Activated CD4-positive, alpha-beta T cell treated with anti-CD3 and anti-CD28 coated beads, Interleukin-2, amount 50 U/mL, for 16 hours (primary cell): ENCODE results near the gene TMIGD1.

ENCODE experiments used
- DNase-seq: peaks from one replicate; pipeline ENCODE4 v3.0.0-alpha.2; 2020

TMIGD1 gene

GRCh38 chr17:30279156-30279555 is 54.7 kb downstream of the TMIGD1 start:
- DNase-seq = no peak

DNA sequence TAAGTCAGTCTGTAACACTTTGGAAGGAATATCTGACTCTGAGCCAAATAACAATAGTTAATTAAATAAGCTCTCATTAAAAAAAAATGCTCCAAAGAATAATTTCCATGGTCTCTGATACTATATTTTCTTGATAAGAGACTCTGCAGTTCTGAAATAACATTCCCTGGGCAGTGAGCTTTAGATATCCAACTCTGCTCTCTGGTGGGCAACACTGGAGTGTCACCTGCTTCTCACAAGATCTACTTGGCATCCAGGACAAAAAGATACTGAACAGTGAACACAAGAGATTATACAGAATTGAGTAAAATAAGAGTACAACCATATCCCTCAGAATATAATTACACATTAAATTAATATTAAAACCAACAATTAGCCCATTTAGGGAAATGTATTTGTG is 55.8 kb downstream of the TMIGD1 start:
- DNase-seq = no peak

DNA sequence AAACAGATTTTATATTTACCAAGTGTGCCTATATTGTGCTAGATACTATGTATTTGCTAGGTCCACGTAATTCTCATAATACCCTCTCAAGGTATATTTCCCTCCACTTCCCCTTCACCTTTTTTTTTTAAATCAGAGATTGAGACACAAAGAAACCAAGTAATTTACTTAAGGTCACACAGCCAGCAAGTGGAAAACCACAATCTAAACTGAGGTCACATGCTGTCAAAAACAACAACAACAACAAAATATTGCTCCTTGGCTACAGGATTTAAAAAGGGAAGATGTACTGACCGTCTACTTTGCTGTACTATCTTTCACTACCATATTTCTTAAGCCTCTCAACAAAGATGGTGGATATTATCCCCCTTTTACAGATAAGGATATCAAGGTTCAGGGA is 57.9 kb downstream of the TMIGD1 start:
- DNase-seq = no peak

DNA sequence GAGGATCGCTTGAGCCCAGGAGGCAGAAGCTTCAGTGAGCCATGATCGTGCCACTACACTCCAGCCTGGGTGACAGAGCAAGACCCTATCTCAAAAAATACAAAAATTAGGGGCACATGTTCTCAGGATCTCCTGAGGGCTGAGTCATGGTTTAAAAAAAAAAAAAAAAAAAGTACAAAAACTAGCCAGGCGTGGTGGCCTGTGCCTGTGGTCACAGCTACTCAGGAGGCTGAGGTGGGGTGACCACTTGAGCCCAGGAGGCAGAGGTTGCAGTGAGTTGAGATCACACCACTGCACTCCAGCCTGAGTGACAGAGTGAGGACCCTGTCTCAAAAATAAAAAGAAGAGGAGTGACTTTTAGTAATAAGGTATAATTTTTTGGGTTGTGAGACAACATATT is 59.0 kb downstream of the TMIGD1 start:
- no peak for DNase-seq

- DNase-seq = no peak
Observed at GRCh38 chr17:30273373-30273772, 60.5 kb downstream of the TMIGD1 start.

GRCh38 chr17:30271102-30271501 is 62.8 kb downstream of the TMIGD1 start:
- DNase-seq = no peak

DNA sequence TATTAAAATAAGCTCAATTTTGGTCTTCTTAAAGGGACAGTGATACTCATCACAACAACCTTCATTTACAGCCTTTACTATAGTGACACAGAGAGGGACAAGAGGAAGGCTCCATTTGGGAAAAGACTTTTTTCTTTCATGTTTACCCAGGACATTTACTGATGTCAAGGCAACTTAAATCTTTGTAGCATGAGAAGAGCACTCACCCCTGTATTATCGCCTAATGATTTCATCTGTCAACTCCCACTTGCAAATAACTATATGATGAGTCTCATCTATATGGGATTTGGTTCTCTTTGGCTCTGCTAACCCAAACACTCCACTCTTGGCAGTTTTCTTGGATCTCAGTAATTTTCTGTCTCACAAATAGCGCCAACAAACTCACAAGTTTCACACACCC is 66.2 kb downstream of the TMIGD1 start:
- no peak for DNase-seq
